ENCODE data around the gene FUT7.
A peak's percentile ranks its signal among the peaks of the same experiment; 100 is the strongest.

The FUT7 gene

GRCh38 chr9:137000177-137000930, 31.5 kb downstream of the FUT7 start:
- peak; percentile 61 for DNase-seq

GRCh38 chr9:136997830-136998234, 34.1 kb downstream of the FUT7 start:
- no peak for DNase-seq

- no peak for DNase-seq
These were observed 34.5 kb downstream of the FUT7 start for GRCh38 chr9:136997371-136997770.

- no peak for DNase-seq
These were observed 35.3 kb downstream of the FUT7 start, which contains the start of gene CLIC3 for GRCh38 chr9:136996361-136997292. Gene CLIC3, minus strand, starts transcription at chr9:136996568. Its CDS starts 25 bp downstream, at chr9:136996543.

GRCh38 chr9:136995772-136996311, 36.0 kb downstream of the FUT7 start:
- DNase-seq: no peak

- no peak for DNase-seq
These were observed 36.5 kb downstream of the FUT7 start for GRCh38 chr9:136995362-136995761.

- no peak for DNase-seq
These were observed 37.0 kb downstream of the FUT7 start for GRCh38 chr9:136994888-136995230.

- no peak for DNase-seq
These were observed 37.6 kb downstream of the FUT7 start for GRCh38 chr9:136994180-136994887.

GRCh38 chr9:136992819-136993369, 39.0 kb downstream of the FUT7 start:
- DNase-seq: no peak

GRCh38 chr9:136991993-136992818, 39.7 kb downstream of the FUT7 start, which contains the start of gene PAXX:
Gene PAXX, plus strand, starts transcription at chr9:136992422. Its CDS starts 22 bp downstream, at chr9:136992444.
- DNase-seq: peak; percentile 92

GRCh38 chr9:136990242-136990911, 41.5 kb downstream of the FUT7 start:
- no peak for DNase-seq

- DNase-seq: no peak
These were observed 43.0 kb downstream of the FUT7 start for GRCh38 chr9:136988872-136989271.

GRCh38 chr9:136985853-136986252, 46.0 kb downstream of the FUT7 start:
- no peak for DNase-seq

- DNase-seq: no peak
These were observed 46.8 kb downstream of the FUT7 start for GRCh38 chr9:136985027-136985602.

GRCh38 chr9:136984464-136985026, 47.3 kb downstream of the FUT7 start:
- no peak for DNase-seq

- no peak for DNase-seq
These were observed 48.1 kb downstream of the FUT7 start for GRCh38 chr9:136983656-136984314.

GRCh38 chr9:136983167-136983566, 48.7 kb downstream of the FUT7 start:
- no peak for DNase-seq

GRCh38 chr9:136982232-136983051, 49.4 kb downstream of the FUT7 start, which contains the start of gene LCNL1:
Gene LCNL1, plus strand, starts transcription at chr9:136982993. Its CDS starts 594 bp downstream, at chr9:136983587.
- no peak for DNase-seq

Measured in HCEC 1CT (cell line).